ENCODE measurements around the gene OTUD4. TPM values are rescaled to one million over a fixed set of nuclear protein-coding genes. Genes with fewer than 3 reads are reported as not detected.
"Not testable (repeated sequence)": the region's sequence is repeated elsewhere in the genome, so short reads cannot be mapped to it uniquely, and the experiment has no call there.

Gene OTUD4
- total and polyA plus RNA-seq, 2 donors, result 15.3 to 18.8 TPM

- no peak overlapping the region for H3K27ac ChIP-seq (ENCODE audit: low read depth in 1 of 2, low read length in 1 of 2)
These were observed 26.5 kb downstream of the OTUD4 start for GRCh38 chr4:145153904-145154298.

GRCh38 chr4:145153181-145153903 lies 27.0 kb downstream of the OTUD4 start:
- H3K4me3 ChIP-seq (ENCODE audit: low read length in 2 of 2), result no peak overlapping the region
- H3K27ac ChIP-seq (ENCODE audit: low read depth in 1 of 2, low read length in 1 of 2), result no peak overlapping the region
- no peaks in the 10 kb centered on the region for H3K27me3 ChIP-seq (ENCODE audit: control insufficient read depth in 2 of 2, insufficient read depth in 1 of 2, low read length in 1 of 2)
- no peak for DNase-seq (ENCODE audit: low read depth in 6 of 9, low spot score in 9 of 9)
- H3K36me3 ChIP-seq (ENCODE audit: control insufficient read depth in 2 of 2, insufficient read depth in 2 of 2, low read length in 1 of 2), result peaks cover 13 to 71% of the 10 kb centered on the region in 2 donors
- no peaks in the 10 kb centered on the region for H3K4me1 ChIP-seq (ENCODE audit: control insufficient read depth in 2 of 2, insufficient read depth in 2 of 2, low read length in 2 of 2)
- no peaks in the 10 kb centered on the region for H3K9me3 ChIP-seq (ENCODE audit: control insufficient read depth in 2 of 2, insufficient read depth in 1 of 2, low read length in 1 of 2)
- WGBS, result over 99% methylated on average over 2 of the region's 2 CpGs

More at GRCh38 chr4:145153904-145154298, 26.5 kb downstream of the OTUD4 start:
- no peaks in the 10 kb centered on the region for H3K9me3 ChIP-seq (ENCODE audit: control insufficient read depth in 2 of 2, insufficient read depth in 1 of 2, low read length in 1 of 2)
- H3K4me1 ChIP-seq (ENCODE audit: control insufficient read depth in 2 of 2, insufficient read depth in 2 of 2, low read length in 2 of 2), result no peaks in the 10 kb centered on the region
- H3K4me3 ChIP-seq (ENCODE audit: low read length in 2 of 2), result no peak overlapping the region
- DNase-seq (ENCODE audit: low read depth in 6 of 9, low spot score in 9 of 9), result no peak
- H3K27me3 ChIP-seq (ENCODE audit: control insufficient read depth in 2 of 2, insufficient read depth in 1 of 2, low read length in 1 of 2), result no peaks in the 10 kb centered on the region
- WGBS, result 84% methylated on average over 1 of the region's 1 CpG
- H3K36me3 ChIP-seq (ENCODE audit: control insufficient read depth in 2 of 2, insufficient read depth in 2 of 2, low read length in 1 of 2), result peaks cover 11 to 72% of the 10 kb centered on the region in 2 donors

GRCh38 chr4:145148980-145149379 lies 31.4 kb downstream of the OTUD4 start:
- WGBS, result 98% methylated on average over 3 of the region's 3 CpGs
- H3K4me3 ChIP-seq (ENCODE audit: low read length in 2 of 2), result no peak overlapping the region
- H3K27ac ChIP-seq (ENCODE audit: low read depth in 1 of 2, low read length in 1 of 2), result no peak overlapping the region
- no peaks in the 10 kb centered on the region for H3K27me3 ChIP-seq (ENCODE audit: control insufficient read depth in 2 of 2, insufficient read depth in 1 of 2, low read length in 1 of 2)
- DNase-seq (ENCODE audit: low read depth in 6 of 9, low spot score in 9 of 9), result no peak
- H3K9me3 ChIP-seq (ENCODE audit: control insufficient read depth in 2 of 2, insufficient read depth in 1 of 2, low read length in 1 of 2), result no peaks in the 10 kb centered on the region
- H3K36me3 ChIP-seq (ENCODE audit: control insufficient read depth in 2 of 2, insufficient read depth in 2 of 2, low read length in 1 of 2), result peaks cover 9 to 79% of the 10 kb centered on the region in 2 donors
- H3K4me1 ChIP-seq (ENCODE audit: control insufficient read depth in 2 of 2, insufficient read depth in 2 of 2, low read length in 2 of 2), result no peaks in the 10 kb centered on the region

- not testable (repeated sequence) for H3K27me3 ChIP-seq (ENCODE audit: control insufficient read depth in 2 of 2, insufficient read depth in 1 of 2, low read length in 1 of 2); DNase-seq (ENCODE audit: low read depth in 6 of 9, low spot score in 9 of 9); H3K4me3 ChIP-seq (ENCODE audit: low read length in 2 of 2); H3K9me3 ChIP-seq (ENCODE audit: control insufficient read depth in 2 of 2, insufficient read depth in 1 of 2, low read length in 1 of 2); H3K4me1 ChIP-seq (ENCODE audit: control insufficient read depth in 2 of 2, insufficient read depth in 2 of 2, low read length in 2 of 2); H3K27ac ChIP-seq (ENCODE audit: low read depth in 1 of 2, low read length in 1 of 2)
- WGBS, result 73% methylated on average over 1 of the region's 1 CpG
- H3K36me3 ChIP-seq (ENCODE audit: control insufficient read depth in 2 of 2, insufficient read depth in 2 of 2, low read length in 1 of 2), result peaks cover 24 to 53% of the 10 kb centered on the region in 2 donors
These were observed 44.2 kb downstream of the OTUD4 start for GRCh38 chr4:145136219-145136618.

- H3K27me3 ChIP-seq (ENCODE audit: control insufficient read depth in 2 of 2, insufficient read depth in 1 of 2, low read length in 1 of 2), result no peaks in the 10 kb centered on the region
- no peak overlapping the region for H3K4me3 ChIP-seq (ENCODE audit: low read length in 2 of 2)
- peak overlapping the region in 1 of 2 donors; percentile 52 for H3K27ac ChIP-seq (ENCODE audit: low read depth in 1 of 2, low read length in 1 of 2)
- peaks cover 10 to 43% of the 10 kb centered on the region in 2 donors for H3K36me3 ChIP-seq (ENCODE audit: control insufficient read depth in 2 of 2, insufficient read depth in 2 of 2, low read length in 1 of 2)
- no peaks in the 10 kb centered on the region for H3K9me3 ChIP-seq (ENCODE audit: control insufficient read depth in 2 of 2, insufficient read depth in 1 of 2, low read length in 1 of 2)
- 72% methylated on average over 5 of the region's 5 CpGs for WGBS
- no peak for DNase-seq (ENCODE audit: low read depth in 6 of 9, low spot score in 9 of 9)
- H3K4me1 ChIP-seq (ENCODE audit: control insufficient read depth in 2 of 2, insufficient read depth in 2 of 2, low read length in 2 of 2), result no peaks in the 10 kb centered on the region
These were observed 47.8 kb downstream of the OTUD4 start for GRCh38 chr4:145132511-145133098.

- Histone ChIP-seq H3K9me3 (ENCODE audit: control insufficient read depth in 2 of 2, insufficient read depth in 1 of 2, low read length in 1 of 2) (no peaks in the 10 kb centered on the region), H3K36me3 (ENCODE audit: control insufficient read depth in 2 of 2, insufficient read depth in 2 of 2, low read length in 1 of 2) (peaks cover 9 to 41% of the 10 kb centered on the region in 2 donors), H3K27me3 (ENCODE audit: control insufficient read depth in 2 of 2, insufficient read depth in 1 of 2, low read length in 1 of 2) (no peaks in the 10 kb centered on the region), H3K4me3 (ENCODE audit: low read length in 2 of 2) (no peak overlapping the region), H3K4me1 (ENCODE audit: control insufficient read depth in 2 of 2, insufficient read depth in 2 of 2, low read length in 2 of 2) (no peaks in the 10 kb centered on the region), H3K27ac (ENCODE audit: low read depth in 1 of 2, low read length in 1 of 2) (no peak overlapping the region)
- WGBS, result 97% methylated on average over 12 of the region's 12 CpGs
- no peak for DNase-seq (ENCODE audit: low read depth in 6 of 9, low spot score in 9 of 9)
These were observed 48.5 kb downstream of the OTUD4 start for GRCh38 chr4:145131848-145132247.

- H3K27ac ChIP-seq (ENCODE audit: low read depth in 1 of 2, low read length in 1 of 2), result no peak overlapping the region
- H3K9me3 ChIP-seq (ENCODE audit: control insufficient read depth in 2 of 2, insufficient read depth in 1 of 2, low read length in 1 of 2), result no peaks in the 10 kb centered on the region
- no peak for DNase-seq (ENCODE audit: low read depth in 6 of 9, low spot score in 9 of 9)
These were observed 49.5 kb downstream of the OTUD4 start for GRCh38 chr4:145130788-145131399.

GRCh38 chr4:145130130-145130529 lies 50.3 kb downstream of the OTUD4 start:
- peaks cover 12 to 56% of the 10 kb centered on the region in 2 donors for H3K36me3 ChIP-seq (ENCODE audit: control insufficient read depth in 2 of 2, insufficient read depth in 2 of 2, low read length in 1 of 2)
- H3K4me3 ChIP-seq (ENCODE audit: low read length in 2 of 2), result no peak overlapping the region
- H3K9me3 ChIP-seq (ENCODE audit: control insufficient read depth in 2 of 2, insufficient read depth in 1 of 2, low read length in 1 of 2), result no peaks in the 10 kb centered on the region
- H3K27me3 ChIP-seq (ENCODE audit: control insufficient read depth in 2 of 2, insufficient read depth in 1 of 2, low read length in 1 of 2), result no peaks in the 10 kb centered on the region
- H3K27ac ChIP-seq (ENCODE audit: low read depth in 1 of 2, low read length in 1 of 2), result no peak overlapping the region
- DNase-seq (ENCODE audit: low read depth in 6 of 9, low spot score in 9 of 9), result no peak
- H3K4me1 ChIP-seq (ENCODE audit: control insufficient read depth in 2 of 2, insufficient read depth in 2 of 2, low read length in 2 of 2), result no peaks in the 10 kb centered on the region

More at GRCh38 chr4:145130788-145131399, 49.5 kb downstream of the OTUD4 start:
- H3K36me3 ChIP-seq (ENCODE audit: control insufficient read depth in 2 of 2, insufficient read depth in 2 of 2, low read length in 1 of 2), result peaks cover 9 to 50% of the 10 kb centered on the region in 2 donors
- no peak overlapping the region for H3K4me3 ChIP-seq (ENCODE audit: low read length in 2 of 2)
- no peaks in the 10 kb centered on the region for H3K27me3 ChIP-seq (ENCODE audit: control insufficient read depth in 2 of 2, insufficient read depth in 1 of 2, low read length in 1 of 2)
- WGBS, result 84% methylated on average over 2 of the region's 2 CpGs
- H3K4me1 ChIP-seq (ENCODE audit: control insufficient read depth in 2 of 2, insufficient read depth in 2 of 2, low read length in 2 of 2), result no peaks in the 10 kb centered on the region

- Histone ChIP-seq H3K27me3 (ENCODE audit: control insufficient read depth in 2 of 2, insufficient read depth in 1 of 2, low read length in 1 of 2) (no peaks in the 10 kb centered on the region), H3K36me3 (ENCODE audit: control insufficient read depth in 2 of 2, insufficient read depth in 2 of 2, low read length in 1 of 2) (peaks cover 16 to 72% of the 10 kb centered on the region in 2 donors), H3K9me3 (ENCODE audit: control insufficient read depth in 2 of 2, insufficient read depth in 1 of 2, low read length in 1 of 2) (no peaks in the 10 kb centered on the region), H3K4me1 (ENCODE audit: control insufficient read depth in 2 of 2, insufficient read depth in 2 of 2, low read length in 2 of 2) (no peaks in the 10 kb centered on the region), H3K4me3 (ENCODE audit: low read length in 2 of 2) (no peak overlapping the region), H3K27ac (ENCODE audit: low read depth in 1 of 2, low read length in 1 of 2) (no peak overlapping the region)
- 98% methylated on average over 2 of the region's 2 CpGs for WGBS
- no peak for DNase-seq (ENCODE audit: low read depth in 6 of 9, low spot score in 9 of 9)
These were observed 55.0 kb downstream of the OTUD4 start for GRCh38 chr4:145125396-145125795.

All from thymus (tissue), 11 donors.